ENCODE data around the gene IL34. TPM values are rescaled to one million over a fixed set of nuclear protein-coding genes. Genes with fewer than 3 reads are reported as not detected.

The IL34 gene
- total and polyA plus RNA-seq, 2 of the 8 experiments (the other 6 are each of a cell fraction or from before 2014, with no cell fraction given): 4.6 to 5.6 TPM

GRCh38 chr16:70694088-70694867 is 47.9 kb downstream of the IL34 start:
- no peaks in the 10 kb centered on the region for H3K23me2 ChIP-seq (ENCODE audit: low read depth, low read length)
- H3K36me3 ChIP-seq (ENCODE audit: control insufficient read depth in 2 of 4, insufficient read depth in 4 of 4, low read length in 3 of 4): no peaks in the 10 kb centered on the region
- H3K4me2 ChIP-seq (ENCODE audit: insufficient read depth in 1 of 2, low read depth in 2 of 2, low read length in 2 of 2): peak overlapping the region in 1 of 2 experiments; percentile 3; a peak in 1 of 4 replicates
- no peak overlapping the region for H2BK15ac ChIP-seq (ENCODE audit: low read length)
- H2BK5ac ChIP-seq (ENCODE audit: low read depth, low read length): peak overlapping the region; percentile 83
- H3K4me1 ChIP-seq (replicated peaks in 1 of 4; ENCODE audit: control insufficient read depth in 3 of 4, insufficient read depth in 4 of 4, low read length in 3 of 4): peaks cover 5 to 27% (median 22%) of the 10 kb centered on the region in 4 experiments
- POLR2A ChIA-PET (ENCODE audit: partially characterized antibody): interaction anchor here (1.4 to 1.6 kb wide), 3 partner anchors 16 to 80 kb away, joined by 3 to 4 read pairs (median 3); no protein-coding TSS in a partner anchor
- DNase-seq (ENCODE audit: low read depth in 1 of 2, low spot score in 2 of 2) (peak in 1 of 2 experiments; percentile 83), FAIRE-seq (peak; percentile 36)
- no peaks in the 10 kb centered on the region for H3K9me3 ChIP-seq (ENCODE audit: insufficient read depth in 2 of 2, low read depth in 1 of 2, low read length in 1 of 2)
- peak overlapping the region; percentile 97 for H2BK20ac ChIP-seq (ENCODE audit: low read length)
- H3K9ac ChIP-seq (replicated peaks in 1 of 4; ENCODE audit: extremely low read depth in 1 of 4, low read depth in 3 of 4, low read length in 3 of 4): no peak overlapping the region
- H4K8ac ChIP-seq (ENCODE audit: extremely low read depth, insufficient read depth, low read length): peak overlapping the region; percentile 73
- H3K27ac ChIP-seq (ENCODE audit: low read depth, low read length): peak overlapping the region; percentile 55; the same call in 1 of the 2 replicates
- H2AK5ac ChIP-seq (ENCODE audit: low read depth, low read length): peak overlapping the region; percentile 25; the same call in 1 of the 2 replicates
- H3K23ac ChIP-seq (ENCODE audit: insufficient read length): no peak overlapping the region
- no peak overlapping the region for H4K5ac ChIP-seq (ENCODE audit: insufficient read length, low read depth, low read length)
- WGBS, 2 experiments (ENCODE audit: extremely low coverage in 1 of 2, insufficient coverage in 1 of 2, insufficient read length in 1 of 2, insufficient replicate concordance in 2 of 2, low coverage in 1 of 2, low lambda C conversion rate in 2 of 2, missing lambda C conversion rate in 1 of 2): 76% methylated on average over 16 of the region's 17 CpGs; no CpG with 5 or more reads in 1 of the 2 experiments
- peak overlapping the region; percentile 98 for H2BK12ac ChIP-seq (ENCODE audit: low read depth, low read length)
- no peaks in the 10 kb centered on the region; the same call in 1 of the 2 replicates for H3K79me1 ChIP-seq (ENCODE audit: low read depth, low read length)
- peak overlapping the region; percentile 93 for H3K18ac ChIP-seq (ENCODE audit: extremely low read depth, low read length)
- no peaks in the 10 kb centered on the region for H3K79me2 ChIP-seq (ENCODE audit: control insufficient read depth in 1 of 2, insufficient read depth in 2 of 2, low read length in 2 of 2)
- H2AFZ ChIP-seq (ENCODE audit: low read length): no peak overlapping the region
- CTCF ChIA-PET (ENCODE audit: partially characterized antibody): interaction anchor here (0.6 to 3.3 kb wide), 6 partner anchors 12 to 77 kb away, joined by 3 to 15 read pairs (median 8); no protein-coding TSS in a partner anchor
- H3K56ac ChIP-seq (replicated peaks; ENCODE audit: insufficient read length, low read depth, low read length): no peak overlapping the region
- H3K4ac ChIP-seq (replicated peaks; ENCODE audit: insufficient read length, low read depth, low read length): no peak overlapping the region
- H2BK120ac ChIP-seq (replicated peaks; ENCODE audit: low read depth, low read length): no peak overlapping the region
- peak overlapping the region; percentile 50 for H4K91ac ChIP-seq (replicated peaks; ENCODE audit: insufficient read length, low read length)
- H3K27me3 ChIP-seq (replicated peaks in 1 of 4; ENCODE audit: control insufficient read depth in 3 of 4, extremely low read depth in 1 of 4, insufficient read depth in 3 of 4, low read length in 3 of 4): no peaks in the 10 kb centered on the region
- no peak overlapping the region for H3K14ac ChIP-seq (ENCODE audit: insufficient read length)
- no peaks in the 10 kb centered on the region for H4K20me1 ChIP-seq (replicated peaks in 1 of 2; ENCODE audit: control insufficient read depth in 1 of 2, insufficient read depth in 2 of 2, low read length in 2 of 2)
- H3K4me3 ChIP-seq (ENCODE audit: extremely low read depth in 1 of 4, insufficient read depth in 2 of 4, low read depth in 3 of 4, low read length in 4 of 4): no peak overlapping the region
- TF ChIP-seq HDAC2 (IDR thresholded peaks at IDR 0.05; ENCODE audit: borderline replicate concordance in 1 of 2, low read depth in 2 of 2, low read length in 2 of 2): no peak
- 0 out of 3 replicates have a peak, but pooled peaks of 1 of the 2 experiments have one; percentile 24 for TF ChIP-seq POLR2A (IDR thresholded peaks at IDR 0.05; ENCODE audit: control extremely low read depth in 1 of 2, low read depth in 2 of 2, low read length in 2 of 2)
- no peak for TF ChIP-seq TAF1 (IDR thresholded peaks at IDR 0.05; ENCODE audit: low read depth, low read length)
- TF ChIP-seq CBX8 (IDR thresholded peaks at IDR 0.05; ENCODE audit: borderline replicate concordance, low read depth, low read length): no peak
- TF ChIP-seq, protein P1, sequence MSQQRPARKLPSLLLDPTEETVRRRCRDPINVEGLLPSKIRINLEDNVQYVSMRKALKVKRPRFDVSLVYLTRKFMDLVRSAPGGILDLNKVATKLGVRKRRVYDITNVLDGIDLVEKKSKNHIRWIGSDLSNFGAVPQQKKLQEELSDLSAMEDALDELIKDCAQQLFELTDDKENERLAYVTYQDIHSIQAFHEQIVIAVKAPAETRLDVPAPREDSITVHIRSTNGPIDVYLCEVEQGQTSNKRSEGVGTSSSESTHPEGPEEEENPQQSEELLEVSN (IDR thresholded peaks at IDR 0.05): no peak
- no peak for TF ChIP-seq CEBPB (IDR thresholded peaks at IDR 0.05; ENCODE audit: low read depth, low read length)
- no peak for TF ChIP-seq KDM5A (IDR thresholded peaks at IDR 0.05; ENCODE audit: low read length)
- peak; percentile 99 for TF ChIP-seq TEAD4 (IDR thresholded peaks at IDR 0.05; ENCODE audit: low read depth, low read length)
- TF ChIP-seq ZNF274 (IDR thresholded peaks at IDR 0.05; ENCODE audit: borderline replicate concordance, extremely low read depth, low read length): no peak
- TF ChIP-seq MAFK (IDR thresholded peaks at IDR 0.05; ENCODE audit: low read depth, low read length): no peak
- TF ChIP-seq GTF2F1 (IDR thresholded peaks at IDR 0.05; ENCODE audit: borderline replicate concordance, low read depth, low read length): no peak
- TF ChIP-seq BCL11A (IDR thresholded peaks at IDR 0.05; ENCODE audit: low read depth in 2 of 2, low read length in 2 of 2): no peak

Measured in H1 (cell line).